SK-N-MC (cell line): ENCODE data around the gene PPM1A.

Experiments
- EZH2 ChIP-seq: fragments of 200-600 bp; sonication (generic); IDR thresholded peaks from one replicate; pipeline ENCODE4 v1.6.1; 2017; ENCODE audit warnings: antibody characterized with exemption
- POLR2AphosphoS5 ChIP-seq: IDR thresholded peaks from 2 replicates; pipeline ENCODE4 v1.6.1; 2012; ENCODE audit warnings: mild to moderate bottlenecking, low read depth, low read length, borderline replicate concordance

- TF ChIP-seq POLR2AphosphoS5: peak; percentile 38; the same call in 1 of the 2 replicates
- no peak for TF ChIP-seq EZH2
Observed at GRCh38 chr14:60313093-60313492, 64.1 kb downstream of the PPM1A start.
